ENCODE results near the gene APBA1. TPM values are rescaled to one million over a fixed set of nuclear protein-coding genes. Genes with fewer than 3 reads are reported as not detected.

The APBA1 gene
- total RNA-seq, 1 experiment from 2014 or later, result 1.8 TPM

GRCh38 chr9:69643098-69643497, 29.1 kb downstream of the APBA1 start:
- Histone ChIP-seq H4K8ac (replicated peaks; ENCODE audit: insufficient read length, low read depth, low read length) (no peak overlapping the region), H3K14ac (ENCODE audit: insufficient read depth, low read length) (no peak overlapping the region), H3K79me2 (ENCODE audit: insufficient read depth, low read length) (no peaks in the 10 kb centered on the region), H2AK5ac (ENCODE audit: insufficient read length, low read length) (no peak overlapping the region), H2BK5ac (ENCODE audit: insufficient read length, low read length) (no peak overlapping the region), H4K5ac (ENCODE audit: insufficient read length, low read depth, low read length) (no peak overlapping the region), H3K56ac (ENCODE audit: insufficient read length, low read depth, low read length) (no peak overlapping the region), H3K23me2 (ENCODE audit: insufficient read length, low read depth, low read length, poor library complexity, severe bottlenecking) (no peaks in the 10 kb centered on the region), H3K4me2 (ENCODE audit: insufficient read depth, insufficient read length, low read length) (no peak overlapping the region), H3K4ac (ENCODE audit: low read depth, low read length) (no peak overlapping the region), H3K18ac (ENCODE audit: insufficient read length, low read depth, low read length) (no peak overlapping the region), H3K9ac (ENCODE audit: extremely low read depth, insufficient read length, low read length) (no peak overlapping the region), H3K79me1 (ENCODE audit: insufficient read depth, low read depth, low read length, poor library complexity, severe bottlenecking) (no peaks in the 10 kb centered on the region), H3K4me1 (ENCODE audit: insufficient read depth, low read length) (no peaks in the 10 kb centered on the region), H3T11ph (ENCODE audit: low read length) (no peak overlapping the region), H2BK12ac (ENCODE audit: insufficient read length, low read depth, low read length) (no peak overlapping the region), H2BK120ac (ENCODE audit: low read depth, low read length, poor library complexity, severe bottlenecking) (no peak overlapping the region), H3K23ac (ENCODE audit: insufficient read length, low read depth, low read length) (no peak overlapping the region), H2AFZ (ENCODE audit: low read length) (no peak overlapping the region), H3K27ac (ENCODE audit: insufficient read length, low read depth, low read length) (no peak overlapping the region), H4K91ac (ENCODE audit: insufficient read length, low read depth, low read length) (no peak overlapping the region), H3K9me3 (ENCODE audit: control insufficient read depth, low read depth, low read length) (no peaks in the 10 kb centered on the region), H2BK15ac (ENCODE audit: low read depth, low read length) (no peak overlapping the region), H2BK20ac (ENCODE audit: low read depth, low read length, poor library complexity, severe bottlenecking) (no peak overlapping the region), H4K20me1 (ENCODE audit: control insufficient read depth, insufficient read depth, insufficient read length) (no peaks in the 10 kb centered on the region), H3K27me3 (ENCODE audit: insufficient read depth, low read length) (no peaks in the 10 kb centered on the region)
- no peaks in the 10 kb centered on the region for H3K27me3 Mint-ChIP-seq (ENCODE audit: low read depth)
- TF ChIP-seq CTCF (conservative IDR thresholded peaks at IDR 0.05), result no peak
- no CpG with 5 or more reads among the region's 1 CpG for WGBS (ENCODE audit: extremely low coverage, insufficient read length, low lambda C conversion rate)
- H3K36me3 Mint-ChIP-seq (ENCODE audit: insufficient read depth in 1 of 3, low read depth in 3 of 3), result no peaks in the 10 kb centered on the region
- peaks cover 2 to 3% of the 10 kb centered on the region in 2 experiments; a peak in 2 of 4 replicates for H3K4me1 Mint-ChIP-seq
- DNase-seq, result no peak
- no peak overlapping the region for H3K4me3 Mint-ChIP-seq
- H3K27ac Mint-ChIP-seq, result no peak overlapping the region
- H3K9me3 Mint-ChIP-seq, result peaks cover 0 to 3% of the 10 kb centered on the region in 2 experiments; a peak in 1 of 5 replicates

Data from H9 (cell line).